Left colon (tissue), 2 donors: ENCODE data around the gene INPP5J. TPM values are rescaled to one million over a fixed set of nuclear protein-coding genes. Genes with fewer than 3 reads are reported as not detected.
A peak's percentile ranks its signal among the peaks of the same experiment; 100 is the strongest.
"Not testable (repeated sequence)": the region's sequence is repeated elsewhere in the genome, so short reads cannot be mapped to it uniquely, and the experiment has no call there.

Source experiments
- ATAC-seq: fragments of 200-7000 bp; cut with Tn5 transposase; one replicate; pipeline ENCODE4 v1.9.1; 2020; ENCODE audit warnings: mild to moderate bottlenecking, moderate library complexity
- DNase-seq, 2 donors: peaks; one replicate each; pipeline ENCODE4 v3.0.0-alpha.2; 2020
- intact Hi-C, 2 donors: fragments of 100-400 bp; cut with DNase I in 1 of 2; cut with micrococcal nuclease in 1 of 2; formaldehyde crosslinking; loops; one replicate each; pipeline versions ENCODE4 v1.11.2 to v1.14.0; 2022; cut with DNase I, micrococcal nuclease
- total RNA-seq, 2 donors: library from RNA; stranded (reverse); fragmentation: NEBNext Ultra II Directional; extraction: Animal tissue kit (Norgen Biotek cat#: 25700); gene quantifications; one replicate each; pipeline ENCODE4 v1.2.1, GENCODE V29; 2021
- donor health status: DM: no; HTN: no; CAD: no.
- donor health status: DM: yes; HTN: yes; CAD: no.

The INPP5J gene
- total RNA-seq, 2 donors from 2014 or later, result 26.3 to 34.4 TPM

- no peak for DNase-seq
- ATAC-seq, result no peak
- intact Hi-C loops, result loop anchor here in 1 of 2 donors (10.0 kb wide), 1 partner anchor 152 kb away; no protein-coding TSS in a partner anchor
Observed at GRCh38 chr22:31096657-31097279, 26.0 kb upstream of the INPP5J start.

GRCh38 chr22:31097539-31097938 is 25.2 kb upstream of the INPP5J start:
- intact Hi-C loops, result loop anchor here in 1 of 2 donors (10.0 kb wide), 1 partner anchor 153 kb away; no protein-coding TSS in a partner anchor
- not testable (repeated sequence) for DNase-seq, ATAC-seq

GRCh38 chr22:31097941-31098631 is 24.7 kb upstream of the INPP5J start:
- intact Hi-C loops, result loop anchor here in 1 of 2 donors (10.0 kb wide), 1 partner anchor 153 kb away; no protein-coding TSS in a partner anchor
- DNase-seq (no peak), ATAC-seq (no peak)

- peak; percentile 75 for ATAC-seq
- intact Hi-C loops, result loop anchor here in 1 of 2 donors (10.0 kb wide), 1 partner anchor 154 kb away; no protein-coding TSS in a partner anchor
- peak; percentile 63 to 78 for DNase-seq
Observed at GRCh38 chr22:31098632-31099110, 24.1 kb upstream of the INPP5J start.

- DNase-seq, result no peak
Observed at GRCh38 chr22:31099386-31099785, 23.4 kb upstream of the INPP5J start.

GRCh38 chr22:31099841-31100761 is 22.7 kb upstream of the INPP5J start:
- DNase-seq (no peak), ATAC-seq (no peak)

More at GRCh38 chr22:31099386-31099785, 23.4 kb upstream of the INPP5J start:
- ATAC-seq, result no peak
- intact Hi-C loops, result loop anchor here in 1 of 2 donors (10.0 kb wide), 1 partner anchor 155 kb away; no protein-coding TSS in a partner anchor

GRCh38 chr22:31100762-31101525 is 21.8 kb upstream of the INPP5J start:
- ATAC-seq (no peak), DNase-seq (no peak)
- intact Hi-C loops, result no loop called here

More at GRCh38 chr22:31099841-31100761, 22.7 kb upstream of the INPP5J start:
- intact Hi-C loops, result loop anchor here in 1 of 2 donors (10.0 kb wide), 1 partner anchor 155 kb away; no protein-coding TSS in a partner anchor

- peak; percentile 2 for ATAC-seq
- peak; percentile 61 to 86 for DNase-seq
- intact Hi-C loops, result no loop called here
Observed at GRCh38 chr22:31102441-31103081, 20.2 kb upstream of the INPP5J start.

- intact Hi-C loops, result no loop called here
- no peak for DNase-seq
- ATAC-seq, result no peak
Observed at GRCh38 chr22:31103111-31103510, 19.7 kb upstream of the INPP5J start.

- DNase-seq (no peak), ATAC-seq (no peak)
- intact Hi-C loops, result no loop called here
Observed at GRCh38 chr22:31103899-31104694, 18.7 kb upstream of the INPP5J start.

GRCh38 chr22:31104869-31105268 is 17.9 kb upstream of the INPP5J start:
- intact Hi-C loops, result no loop called here

GRCh38 chr22:31105282-31105929 is 17.4 kb upstream of the INPP5J start:
- no peak for ATAC-seq
- intact Hi-C loops, result no loop called here
- DNase-seq, result no peak

More at GRCh38 chr22:31104869-31105268, 17.9 kb upstream of the INPP5J start:
- no peak for DNase-seq
- ATAC-seq, result no peak

GRCh38 chr22:31106001-31106571 is 16.7 kb upstream of the INPP5J start:
- intact Hi-C loops, result no loop called here

GRCh38 chr22:31106731-31107177 is 16.0 kb upstream of the INPP5J start:
- DNase-seq (no peak), ATAC-seq (peak; percentile 2)
- intact Hi-C loops, result no loop called here

More at GRCh38 chr22:31106001-31106571, 16.7 kb upstream of the INPP5J start:
- DNase-seq (no peak), ATAC-seq (no peak)

GRCh38 chr22:31107178-31107893 is 15.4 kb upstream of the INPP5J start, which contains the start of gene SELENOM:
SELENOM (minus strand) TSS chr22:31107568; CDS start chr22:31107505, 63 bp downstream.
- DNase-seq (peak; percentile 94 to 98), ATAC-seq (peak; percentile 94)
- intact Hi-C loops, result no loop called here
